ENCODE results near the gene GRIN2A. TPM values are rescaled to one million over a fixed set of nuclear protein-coding genes. Genes with fewer than 3 reads are reported as not detected.

Gene GRIN2A
- total RNA-seq, 1 donor from 2014 or later, result 7.8 TPM

DNA sequence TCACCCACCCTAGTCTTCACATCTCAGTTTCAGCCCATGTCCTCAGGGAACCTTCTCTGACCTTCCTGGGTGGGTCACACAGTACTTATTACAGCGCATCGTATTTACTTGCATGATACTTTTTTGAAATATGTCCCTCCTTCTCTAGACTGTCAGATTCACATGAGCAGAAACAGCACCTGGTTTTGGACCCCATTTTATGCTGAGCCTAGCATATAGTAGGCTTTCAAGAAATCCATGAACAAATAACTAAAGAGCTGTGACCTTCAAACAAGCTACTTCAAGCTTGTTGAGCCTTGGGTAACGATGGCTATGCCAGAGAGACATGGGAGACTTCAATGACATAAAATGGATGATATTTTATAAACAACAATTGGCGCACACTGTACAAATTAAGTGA lies 150.3 kb downstream of the GRIN2A start:
- Histone ChIP-seq H3K36me3 (no peaks in the 10 kb centered on the region), H3K9me3 (no peaks in the 10 kb centered on the region), H3K27ac (no peak overlapping the region), H3K27me3 (no peaks in the 10 kb centered on the region), H3K4me3 (no peak overlapping the region), H3K4me1 (no peaks in the 10 kb centered on the region)
- no peak for DNase-seq (ENCODE audit: low spot score in 2 of 2)
- TF ChIP-seq, protein P1, sequence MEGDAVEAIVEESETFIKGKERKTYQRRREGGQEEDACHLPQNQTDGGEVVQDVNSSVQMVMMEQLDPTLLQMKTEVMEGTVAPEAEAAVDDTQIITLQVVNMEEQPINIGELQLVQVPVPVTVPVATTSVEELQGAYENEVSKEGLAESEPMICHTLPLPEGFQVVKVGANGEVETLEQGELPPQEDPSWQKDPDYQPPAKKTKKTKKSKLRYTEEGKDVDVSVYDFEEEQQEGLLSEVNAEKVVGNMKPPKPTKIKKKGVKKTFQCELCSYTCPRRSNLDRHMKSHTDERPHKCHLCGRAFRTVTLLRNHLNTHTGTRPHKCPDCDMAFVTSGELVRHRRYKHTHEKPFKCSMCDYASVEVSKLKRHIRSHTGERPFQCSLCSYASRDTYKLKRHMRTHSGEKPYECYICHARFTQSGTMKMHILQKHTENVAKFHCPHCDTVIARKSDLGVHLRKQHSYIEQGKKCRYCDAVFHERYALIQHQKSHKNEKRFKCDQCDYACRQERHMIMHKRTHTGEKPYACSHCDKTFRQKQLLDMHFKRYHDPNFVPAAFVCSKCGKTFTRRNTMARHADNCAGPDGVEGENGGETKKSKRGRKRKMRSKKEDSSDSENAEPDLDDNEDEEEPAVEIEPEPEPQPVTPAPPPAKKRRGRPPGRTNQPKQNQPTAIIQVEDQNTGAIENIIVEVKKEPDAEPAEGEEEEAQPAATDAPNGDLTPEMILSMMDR (IDR thresholded peaks at IDR 0.05), result no peak
- intact Hi-C loops (cut with DNase I), result loop anchor here (1.0 kb wide), 1 partner anchor 149 kb away; no protein-coding TSS in a partner anchor

DNA sequence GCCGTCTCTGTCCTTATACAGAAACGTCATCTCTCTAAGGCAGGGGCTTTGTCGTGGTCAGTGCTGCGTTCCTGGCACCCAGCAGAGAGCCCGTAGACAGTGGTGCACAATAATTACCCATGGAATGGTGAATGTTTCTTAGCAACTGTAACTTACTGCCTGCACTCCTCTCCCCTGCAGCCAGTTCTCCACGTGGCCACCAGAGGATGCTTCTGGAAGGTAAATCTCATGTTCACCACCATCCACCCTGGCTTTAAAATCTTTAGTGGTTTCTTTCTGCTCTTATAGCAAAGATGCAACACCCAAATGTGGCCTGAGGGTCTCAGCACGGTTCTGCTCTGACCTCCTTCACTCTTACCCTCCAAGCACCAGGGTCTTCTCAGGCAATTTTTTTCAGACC lies 150.8 kb downstream of the GRIN2A start:
- H3K4me3 ChIP-seq, result no peak overlapping the region
- no peak for DNase-seq (ENCODE audit: low spot score in 2 of 2)
- no peaks in the 10 kb centered on the region for H3K27me3 ChIP-seq
- no peaks in the 10 kb centered on the region for H3K36me3 ChIP-seq
- TF ChIP-seq, protein P1 (IDR thresholded peaks at IDR 0.05), result peak in 1 of 3 experiments; percentile 31
- H3K9me3 ChIP-seq, result no peaks in the 10 kb centered on the region
- no peak overlapping the region for H3K27ac ChIP-seq
- intact Hi-C loops (cut with DNase I), result loop anchor here (1.0 kb wide), 1 partner anchor 150 kb away; no protein-coding TSS in a partner anchor
- no peaks in the 10 kb centered on the region for H3K4me1 ChIP-seq

DNA sequence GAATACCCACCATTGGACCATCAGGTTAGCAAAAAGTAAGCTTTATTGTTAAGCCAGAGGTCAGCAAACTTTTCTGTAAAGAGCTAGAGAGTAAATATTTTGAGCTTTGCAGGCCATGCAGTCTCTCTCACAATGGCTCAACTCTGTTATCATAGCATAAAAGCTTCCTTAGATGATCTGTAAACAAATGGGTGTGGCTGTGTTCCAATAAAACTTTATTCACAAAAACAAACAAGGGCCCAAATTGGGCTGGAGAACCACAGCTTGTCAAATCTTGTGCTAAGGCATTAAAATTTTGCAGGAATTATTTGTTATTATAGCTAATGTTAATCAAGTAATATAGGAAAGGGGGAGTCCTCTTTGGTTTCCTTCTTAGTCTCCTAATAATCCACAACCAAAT lies 153.6 kb downstream of the GRIN2A start:
- Histone ChIP-seq H3K27ac (no peak overlapping the region), H3K27me3 (no peaks in the 10 kb centered on the region), H3K36me3 (no peaks in the 10 kb centered on the region), H3K9me3 (no peaks in the 10 kb centered on the region), H3K4me3 (no peak overlapping the region), H3K4me1 (no peaks in the 10 kb centered on the region)
- TF ChIP-seq, protein P1 (IDR thresholded peaks at IDR 0.05), result no peak
- intact Hi-C loops (cut with DNase I), result no loop called here
- DNase-seq (ENCODE audit: low spot score in 2 of 2), result no peak

DNA sequence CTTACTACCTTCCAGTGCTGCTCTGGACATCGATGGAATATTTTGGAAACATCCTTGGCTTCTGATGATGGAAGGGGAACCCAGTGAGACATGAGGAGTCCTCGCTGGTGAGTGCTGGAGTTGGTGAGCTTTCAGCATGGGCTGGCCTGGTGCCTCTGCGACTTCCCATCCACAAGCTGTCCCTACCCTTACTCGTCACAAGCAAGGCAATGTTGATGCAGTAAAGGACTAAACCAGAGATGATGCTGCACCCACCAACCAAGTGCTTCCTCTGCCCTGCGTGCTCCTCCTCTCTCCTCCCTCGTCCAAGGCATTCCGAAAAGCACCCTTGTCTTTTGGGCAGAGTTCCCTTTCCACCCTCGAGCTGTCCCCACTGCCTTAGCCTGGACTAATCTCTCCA lies 154.7 kb downstream of the GRIN2A start:
- Histone ChIP-seq H3K36me3 (no peaks in the 10 kb centered on the region), H3K27me3 (no peaks in the 10 kb centered on the region), H3K9me3 (no peaks in the 10 kb centered on the region), H3K4me3 (no peak overlapping the region), H3K4me1 (no peaks in the 10 kb centered on the region), H3K27ac (no peak overlapping the region)
- TF ChIP-seq, protein P1 (IDR thresholded peaks at IDR 0.05), result no peak
- DNase-seq (ENCODE audit: low spot score in 2 of 2), result no peak
- intact Hi-C loops (cut with DNase I), result no loop called here

DNA sequence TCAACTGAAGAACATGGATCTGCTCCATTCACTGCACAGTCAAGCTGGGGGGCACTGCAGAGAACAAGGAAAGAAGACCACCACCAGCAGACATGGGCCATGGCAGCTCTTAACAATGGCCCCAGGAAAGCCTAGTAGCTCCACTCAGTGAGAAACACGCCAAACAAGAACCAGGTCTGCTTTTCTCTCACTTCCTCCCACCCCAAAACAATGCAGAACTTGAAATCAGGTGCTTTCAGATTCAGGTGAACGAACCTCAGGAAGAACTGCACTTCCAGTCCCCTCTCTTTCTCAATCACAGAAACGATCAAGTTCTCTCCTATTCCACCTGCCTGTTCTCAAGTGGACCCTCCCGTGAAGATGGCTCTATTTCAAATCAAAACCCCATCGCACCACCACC lies 155.6 kb downstream of the GRIN2A start:
- H3K4me1 ChIP-seq, result no peaks in the 10 kb centered on the region
- H3K27ac ChIP-seq, result no peak overlapping the region
- no peak overlapping the region for H3K4me3 ChIP-seq
- no peak for DNase-seq (ENCODE audit: low spot score in 2 of 2)
- no peaks in the 10 kb centered on the region for H3K27me3 ChIP-seq
- no peaks in the 10 kb centered on the region for H3K9me3 ChIP-seq
- TF ChIP-seq, protein P1 (IDR thresholded peaks at IDR 0.05), result no peak
- no peaks in the 10 kb centered on the region for H3K36me3 ChIP-seq
- intact Hi-C loops (cut with DNase I), result no loop called here

DNA sequence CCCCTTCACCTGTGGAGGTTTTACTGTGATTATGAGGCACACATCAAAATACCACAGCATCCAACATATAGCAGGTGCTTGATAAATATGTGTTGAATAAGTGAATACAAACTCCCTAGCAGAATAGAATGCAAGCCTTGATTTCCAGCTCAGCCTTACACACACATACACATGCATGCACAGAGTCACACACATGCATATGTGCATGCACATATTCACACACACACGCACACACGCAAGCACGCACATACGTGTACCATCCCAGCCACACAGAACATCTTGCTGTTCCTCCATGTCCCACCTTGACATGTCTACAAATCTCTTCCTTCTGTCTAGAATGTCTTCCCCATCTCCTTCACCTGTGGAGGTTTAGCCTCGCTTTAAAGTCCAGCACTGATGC lies 160.1 kb downstream of the GRIN2A start:
- Histone ChIP-seq H3K4me3 (no peak overlapping the region), H3K27me3 (no peaks in the 10 kb centered on the region), H3K4me1 (no peaks in the 10 kb centered on the region), H3K9me3 (no peaks in the 10 kb centered on the region), H3K36me3 (no peaks in the 10 kb centered on the region), H3K27ac (no peak overlapping the region)
- no peak for DNase-seq (ENCODE audit: low spot score in 2 of 2)
- TF ChIP-seq, protein P1 (IDR thresholded peaks at IDR 0.05), result no peak
- intact Hi-C loops (cut with DNase I), result no loop called here
